Measurements from ENCODE around the gene ARHGEF26. TPM values are rescaled to one million over a fixed set of nuclear protein-coding genes. Genes with fewer than 3 reads are reported as not detected.

ARHGEF26 gene
- total RNA-seq, 1 experiment from 2014 or later = 20.8 TPM

DNA sequence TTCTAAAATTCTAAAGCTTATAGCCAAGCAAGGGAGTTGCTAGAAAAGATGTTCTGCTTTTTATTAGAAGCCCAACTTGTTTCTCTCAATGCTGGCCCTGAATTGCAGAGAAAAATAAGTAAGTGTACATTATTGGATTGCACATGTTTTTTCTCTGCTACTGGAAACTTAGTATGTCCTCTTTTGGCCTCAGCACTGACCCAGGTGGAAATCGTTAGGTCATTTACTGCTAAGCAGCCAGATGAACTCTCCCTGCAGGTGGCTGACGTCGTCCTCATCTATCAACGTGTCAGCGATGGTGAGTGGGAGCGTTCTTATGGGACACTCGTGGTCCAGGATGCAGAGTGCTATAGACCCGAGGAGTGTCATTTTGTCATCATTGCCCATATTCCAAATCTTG is 133.3 kb downstream of the ARHGEF26 start:
- TF ChIP-seq CTCF (IDR thresholded peaks at IDR 0.05; ENCODE audit: insufficient read depth in 1 of 2, low read depth in 1 of 2, low read length in 1 of 2, severe bottlenecking in 1 of 2, unreplicated experiment in 1 of 2) = no peak
- no peaks in the 10 kb centered on the region for H3K9me3 Mint-ChIP-seq (ENCODE audit: unreplicated experiment)
- POLR2A ChIA-PET = no interaction called here
- H3K9me3 ChIP-seq = no peaks in the 10 kb centered on the region
- H3K36me3 Mint-ChIP-seq (ENCODE audit: insufficient read depth, unreplicated experiment) = peaks cover 75% of the 10 kb centered on the region
- H3K27me3 ChIP-seq (replicated peaks; ENCODE audit: control insufficient read depth, insufficient read depth, low read length) = no peaks in the 10 kb centered on the region
- no peak overlapping the region for H3K4me3 Mint-ChIP-seq (ENCODE audit: unreplicated experiment)
- peaks cover 2% of the 10 kb centered on the region for H3K36me3 ChIP-seq (ENCODE audit: control insufficient read depth, insufficient read depth, low read length)
- no peaks in the 10 kb centered on the region for H3K27me3 Mint-ChIP-seq (ENCODE audit: insufficient read depth, unreplicated experiment)
- intact Hi-C loops (cut with micrococcal nuclease; ENCODE audit: unreplicated experiment) = loop anchor here (5.0 kb wide), 1 partner anchor 232 kb away; no protein-coding TSS in a partner anchor
- CTCF ChIA-PET = no interaction called here
- H3K27ac Mint-ChIP-seq (ENCODE audit: unreplicated experiment) = no peak overlapping the region
- no peaks in the 10 kb centered on the region for H3K4me1 ChIP-seq
- BruUV-seq (replicated peaks) = no TSS peak
- DNase-seq = no peak
- peaks cover 6% of the 10 kb centered on the region for H3K4me1 Mint-ChIP-seq (ENCODE audit: low read depth, unreplicated experiment)
- H3K4me3 ChIP-seq (ENCODE audit: low read depth, low read length) = no peak overlapping the region

GRCh38 chr3:154273381-154273780 is 152.2 kb downstream of the ARHGEF26 start:
- Histone ChIP-seq H3K27me3 (replicated peaks; ENCODE audit: control insufficient read depth, insufficient read depth, low read length) (no peaks in the 10 kb centered on the region), H3K4me3 (ENCODE audit: low read depth, low read length) (no peak overlapping the region), H3K9me3 (peaks cover 4% of the 10 kb centered on the region; the same call in 1 of the 2 replicates), H3K36me3 (ENCODE audit: control insufficient read depth, insufficient read depth, low read length) (no peaks in the 10 kb centered on the region), H3K4me1 (no peaks in the 10 kb centered on the region)
- intact Hi-C loops (cut with micrococcal nuclease; ENCODE audit: unreplicated experiment) = no loop called here
- Mint-ChIP-seq H3K36me3 (ENCODE audit: insufficient read depth, unreplicated experiment) (peaks cover 66% of the 10 kb centered on the region), H3K9me3 (ENCODE audit: unreplicated experiment) (peaks cover 10% of the 10 kb centered on the region), H3K27me3 (ENCODE audit: insufficient read depth, unreplicated experiment) (no peaks in the 10 kb centered on the region), H3K27ac (ENCODE audit: unreplicated experiment) (no peak overlapping the region), H3K4me3 (ENCODE audit: unreplicated experiment) (no peak overlapping the region), H3K4me1 (ENCODE audit: low read depth, unreplicated experiment) (no peaks in the 10 kb centered on the region)
- no peak for TF ChIP-seq CTCF (IDR thresholded peaks at IDR 0.05; ENCODE audit: insufficient read depth in 1 of 2, low read depth in 1 of 2, low read length in 1 of 2, severe bottlenecking in 1 of 2, unreplicated experiment in 1 of 2)
- POLR2A ChIA-PET = no interaction called here
- BruUV-seq (replicated peaks) = no TSS peak
- no peak for DNase-seq
- CTCF ChIA-PET = no interaction called here

DNA sequence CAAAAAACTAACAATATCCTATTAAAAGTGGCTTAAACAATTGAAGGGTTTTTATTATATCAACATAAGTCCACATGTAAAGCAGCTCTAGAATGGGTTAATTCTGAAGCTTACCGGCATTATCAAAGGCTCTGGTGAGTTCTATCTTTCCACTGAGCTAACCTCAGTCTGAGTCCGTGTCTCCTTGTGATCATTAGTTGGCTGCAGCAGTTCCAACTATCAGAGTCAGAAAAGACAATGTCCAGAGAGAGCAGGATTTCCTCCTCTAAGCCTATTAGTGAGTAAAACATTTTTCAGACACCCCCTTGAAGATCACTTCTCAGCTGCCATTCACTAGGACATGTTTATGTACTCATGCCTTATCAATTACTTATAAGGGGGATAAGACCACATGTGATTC is 153.2 kb downstream of the ARHGEF26 start:
- H3K9me3 Mint-ChIP-seq (ENCODE audit: unreplicated experiment) = peaks cover 10% of the 10 kb centered on the region
- TF ChIP-seq CTCF (IDR thresholded peaks at IDR 0.05; ENCODE audit: insufficient read depth in 1 of 2, low read depth in 1 of 2, low read length in 1 of 2, severe bottlenecking in 1 of 2, unreplicated experiment in 1 of 2) = no peak
- ChIA-PET CTCF (no interaction called here), POLR2A (no interaction called here)
- H3K27ac Mint-ChIP-seq (ENCODE audit: unreplicated experiment) = no peak overlapping the region
- H3K27me3 ChIP-seq (replicated peaks; ENCODE audit: control insufficient read depth, insufficient read depth, low read length) = no peaks in the 10 kb centered on the region
- H3K4me3 ChIP-seq (ENCODE audit: low read depth, low read length) = no peak overlapping the region
- no TSS peak for BruUV-seq (replicated peaks)
- peaks cover 67% of the 10 kb centered on the region for H3K36me3 Mint-ChIP-seq (ENCODE audit: insufficient read depth, unreplicated experiment)
- H3K4me1 ChIP-seq = no peaks in the 10 kb centered on the region
- no peaks in the 10 kb centered on the region for H3K27me3 Mint-ChIP-seq (ENCODE audit: insufficient read depth, unreplicated experiment)
- H3K4me3 Mint-ChIP-seq (ENCODE audit: unreplicated experiment) = no peak overlapping the region
- no peaks in the 10 kb centered on the region for H3K36me3 ChIP-seq (ENCODE audit: control insufficient read depth, insufficient read depth, low read length)
- DNase-seq = no peak
- no peaks in the 10 kb centered on the region for H3K4me1 Mint-ChIP-seq (ENCODE audit: low read depth, unreplicated experiment)
- intact Hi-C loops (cut with micrococcal nuclease; ENCODE audit: unreplicated experiment) = no loop called here
- H3K9me3 ChIP-seq = no peaks in the 10 kb centered on the region
